Activated T-cell treated with anti-CD3 and anti-CD28 coated beads for 4 hours (primary cell): ENCODE data around the gene ROPN1L.

ENCODE experiments used
- DNase-seq: peaks from one replicate; pipeline ENCODE4 v3.0.0-alpha.2; 2020

The ROPN1L gene

GRCh38 chr5:10459080-10460055, 17.7 kb downstream of the ROPN1L start:
- no peak for DNase-seq

DNA sequence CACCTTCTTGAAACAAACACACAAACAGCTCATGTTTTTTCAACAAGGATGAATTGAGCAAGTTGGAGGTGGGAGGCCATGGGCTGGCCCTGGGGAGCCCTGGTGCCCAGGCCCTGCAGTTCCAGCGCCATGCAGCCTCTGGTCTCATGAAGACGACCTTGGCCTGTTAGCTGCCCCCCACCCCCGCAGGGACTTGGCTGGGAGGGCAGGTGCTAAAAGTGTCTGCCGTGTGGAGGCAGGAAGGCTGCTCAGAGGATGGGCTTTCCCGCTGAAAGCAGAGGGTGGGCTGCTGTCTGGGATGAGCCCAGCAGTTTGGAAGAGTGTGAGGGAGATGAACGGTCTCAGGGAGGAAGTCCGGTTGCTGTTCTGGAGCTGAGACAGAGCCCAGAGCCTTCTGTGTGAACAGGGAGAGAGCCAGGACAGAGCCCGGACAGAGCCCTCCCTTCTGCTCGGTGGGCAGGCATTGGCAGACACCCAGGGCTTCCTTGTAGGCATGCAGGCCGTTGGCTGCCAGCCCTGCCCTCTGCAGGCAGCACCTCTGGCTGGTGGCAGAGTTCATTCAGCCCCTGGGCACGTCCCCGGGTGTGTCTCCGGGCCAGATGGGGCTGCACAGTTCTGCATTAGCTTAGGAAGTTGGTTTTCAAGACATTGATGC, 18.7 kb downstream of the ROPN1L start:
- DNase-seq, result no peak

- DNase-seq, result no peak
These were observed 19.4 kb downstream of the ROPN1L start for GRCh38 chr5:10461041-10461440.

- DNase-seq, result no peak
These were observed 20.4 kb downstream of the ROPN1L start for GRCh38 chr5:10461904-10462555.

GRCh38 chr5:10463566-10463965, 21.9 kb downstream of the ROPN1L start:
- DNase-seq, result no peak

GRCh38 chr5:10464173-10464572, 22.5 kb downstream of the ROPN1L start:
- DNase-seq, result no peak

DNA sequence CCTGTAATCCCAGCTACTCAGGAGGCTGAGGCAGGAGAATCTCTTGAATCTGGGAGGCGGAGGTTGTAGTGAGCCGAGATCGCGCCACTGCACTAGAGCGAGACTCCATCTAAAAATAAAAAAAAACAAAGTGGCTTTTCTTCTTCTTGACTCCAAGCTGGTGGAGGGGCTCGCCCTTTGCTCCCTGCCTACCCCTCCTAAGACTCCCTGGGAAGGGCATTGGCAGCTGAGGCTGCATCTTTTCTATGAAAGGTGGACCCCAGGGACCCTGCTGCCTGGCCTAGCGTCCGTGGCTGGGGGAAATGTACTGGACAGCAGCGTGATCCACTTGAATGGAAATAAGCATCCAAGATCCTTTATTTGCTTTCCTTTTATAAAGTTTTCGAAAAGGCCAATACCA, 24.0 kb downstream of the ROPN1L start:
- no peak for DNase-seq

DNA sequence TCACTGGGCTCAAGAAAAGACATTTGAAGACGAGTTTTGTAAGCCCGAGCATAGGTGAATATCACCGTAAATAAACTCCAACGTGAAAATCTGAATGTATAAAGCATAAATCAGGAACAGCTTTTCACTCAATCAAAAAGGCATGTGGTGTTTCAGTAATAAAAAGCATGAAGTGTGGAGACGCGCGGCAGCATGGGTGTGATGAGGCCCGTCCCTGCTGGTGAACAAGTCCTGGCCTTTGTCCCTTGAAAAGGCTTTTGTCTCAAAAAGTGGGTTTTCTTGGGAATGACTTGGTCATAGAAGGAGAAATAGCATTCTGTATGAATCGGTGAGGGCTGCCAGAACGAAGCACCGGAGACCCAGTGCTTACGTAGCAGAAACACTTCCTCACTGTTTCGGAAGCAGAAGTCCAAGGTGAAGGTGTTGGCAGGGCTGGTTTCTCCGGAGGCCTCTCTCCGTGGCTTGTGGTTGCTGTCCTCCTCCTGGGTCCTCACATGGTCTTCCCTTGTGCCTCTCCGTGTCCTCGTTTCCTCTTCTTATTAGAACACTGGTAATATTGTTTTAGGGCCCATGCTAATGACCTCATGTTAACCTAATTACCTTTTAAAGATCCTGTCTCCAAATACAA, 24.9 kb downstream of the ROPN1L start:
- DNase-seq, result no peak

DNA sequence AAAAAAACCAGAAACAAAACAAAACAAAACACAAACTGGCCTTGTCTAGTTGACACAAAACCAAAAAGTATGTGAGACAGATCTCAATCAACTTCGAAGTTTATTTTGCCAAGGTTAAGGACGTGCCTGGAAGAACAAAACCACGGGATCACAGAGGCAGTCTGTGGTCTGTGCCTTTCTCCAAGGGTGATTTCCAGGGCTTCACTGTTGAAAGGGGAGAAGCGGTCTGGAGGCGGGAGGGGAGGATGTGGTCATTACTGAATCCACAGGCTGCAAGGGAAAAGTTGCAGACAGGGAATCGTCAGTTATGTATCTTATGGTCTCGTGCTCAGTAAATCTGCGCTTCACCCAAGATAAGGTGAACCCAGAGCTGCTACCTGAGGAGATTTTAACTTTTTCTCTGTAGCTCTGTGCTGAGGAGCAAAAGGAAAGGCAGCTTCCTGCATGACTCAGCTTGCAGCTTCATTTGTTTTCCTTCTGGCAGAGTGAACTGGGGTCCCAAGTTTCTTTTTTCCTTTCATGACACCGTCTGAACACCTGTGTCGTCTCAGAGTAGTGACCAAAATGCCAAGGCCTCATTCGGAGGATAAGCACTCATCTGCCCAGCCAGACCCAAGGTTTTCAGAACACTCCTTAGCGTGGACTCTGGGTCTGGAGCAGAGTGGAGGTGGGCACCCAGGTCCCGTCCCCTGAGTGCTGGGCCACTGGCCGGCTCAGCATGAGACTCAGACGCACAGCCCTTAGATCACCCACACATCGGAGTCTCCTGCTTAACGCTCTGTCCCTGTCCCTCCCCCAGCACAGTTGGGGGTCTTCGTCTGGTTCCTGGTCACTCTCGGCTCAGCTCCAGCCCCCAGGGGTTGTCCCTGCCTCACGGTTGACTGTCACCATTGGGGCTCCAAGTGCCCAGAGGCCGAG, 25.9 kb downstream of the ROPN1L start:
- DNase-seq, result no peak

DNA sequence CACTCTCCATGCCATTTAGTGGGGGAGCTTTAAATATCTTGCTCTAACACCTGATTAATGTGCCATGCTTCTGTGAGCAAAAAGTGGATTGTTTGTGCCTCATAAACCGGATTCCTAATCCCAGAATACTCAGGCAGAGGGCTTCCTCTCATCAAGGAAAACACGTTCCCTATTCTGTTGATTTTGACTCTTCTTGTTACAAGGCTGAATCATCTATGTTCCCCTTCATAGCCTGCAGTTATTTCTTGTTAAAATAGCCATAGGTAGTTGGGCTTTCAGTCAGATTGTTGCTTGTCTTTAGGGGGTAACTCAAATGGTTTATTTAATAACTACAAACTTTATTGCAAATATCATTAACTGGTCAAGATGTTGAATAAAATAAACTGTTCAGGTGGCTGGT, 26.6 kb downstream of the ROPN1L start:
- DNase-seq, result no peak

GRCh38 chr5:10469253-10470050, 27.8 kb downstream of the ROPN1L start:
- no peak for DNase-seq

- no peak for DNase-seq
These were observed 29.0 kb downstream of the ROPN1L start for GRCh38 chr5:10470669-10471068.

DNA sequence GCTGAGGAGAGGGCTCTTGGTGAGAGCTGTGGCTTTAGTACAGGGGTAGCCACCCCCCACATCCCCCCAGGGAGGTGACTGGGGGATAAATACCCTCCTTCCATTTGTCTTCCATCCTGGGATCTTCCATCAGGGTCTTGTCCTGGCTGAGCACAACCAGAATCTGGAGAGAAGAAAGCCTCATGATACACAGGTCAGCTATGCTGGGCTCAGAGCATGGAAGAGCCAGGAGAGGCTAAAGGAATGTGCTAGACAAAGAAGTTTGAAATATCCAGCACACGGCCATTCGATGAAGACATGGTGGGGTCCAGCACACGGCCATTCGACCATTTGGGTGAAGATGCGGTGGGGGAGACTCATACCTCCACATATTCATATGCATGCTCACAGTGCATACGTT, 30.0 kb downstream of the ROPN1L start:
- no peak for DNase-seq

- DNase-seq, result no peak
These were observed 32.9 kb downstream of the ROPN1L start for GRCh38 chr5:10474521-10475075.

GRCh38 chr5:10475931-10476676, 34.4 kb downstream of the ROPN1L start:
- DNase-seq, result no peak

DNA sequence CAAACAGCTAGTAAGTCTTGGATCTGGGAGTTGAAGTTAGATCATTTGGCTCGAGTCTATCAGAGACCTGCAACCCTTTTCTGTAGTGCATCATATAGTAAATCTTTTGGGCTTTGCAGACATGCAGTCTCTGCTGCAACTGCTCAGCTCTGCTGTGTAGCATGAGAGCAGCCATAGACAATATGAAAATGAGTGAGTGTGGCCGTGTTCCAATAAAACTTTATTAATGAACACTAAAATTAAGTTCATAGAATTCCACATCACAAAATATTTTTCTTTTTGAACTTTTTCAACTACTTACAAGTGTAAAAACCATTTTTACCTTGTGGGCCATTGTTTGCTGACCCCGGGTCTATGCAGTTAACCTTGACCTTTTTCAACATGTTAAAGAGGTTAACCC, 35.2 kb downstream of the ROPN1L start:
- DNase-seq, result no peak

GRCh38 chr5:10477943-10478342, 36.3 kb downstream of the ROPN1L start:
- DNase-seq, result no peak

GRCh38 chr5:10478436-10478835, 36.8 kb downstream of the ROPN1L start:
- no peak for DNase-seq

GRCh38 chr5:10479154-10479721, 37.6 kb downstream of the ROPN1L start:
- DNase-seq, result no peak
